ENCODE data around the gene PLXNA3.
"Not testable (repeated sequence)": the region's sequence is repeated elsewhere in the genome, so short reads cannot be mapped to it uniquely, and the experiment has no call there.

PLXNA3 gene

DNA sequence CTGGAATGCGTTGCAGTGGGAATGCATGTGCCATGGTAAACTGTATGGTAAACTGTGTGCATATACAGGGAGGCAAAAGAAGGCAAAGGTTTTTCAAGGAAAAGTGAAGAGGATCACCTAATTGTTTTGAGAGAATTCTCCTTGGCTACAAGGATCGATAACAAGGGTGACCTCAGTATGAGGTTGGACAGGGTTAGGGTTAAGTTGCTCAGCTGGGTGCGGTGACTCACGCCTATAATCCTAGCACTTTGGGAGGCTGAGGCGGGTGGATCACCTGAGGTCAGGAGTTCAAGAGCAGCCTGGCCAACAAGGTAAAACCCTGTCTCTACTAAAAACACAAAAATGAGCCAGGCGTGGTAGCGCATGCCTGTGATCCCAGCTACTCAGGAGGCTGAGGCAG is 43.3 kb downstream of the PLXNA3 start:
- DNase-seq (ENCODE audit: low read depth in 2 of 2), result not testable (repeated sequence)

DNA sequence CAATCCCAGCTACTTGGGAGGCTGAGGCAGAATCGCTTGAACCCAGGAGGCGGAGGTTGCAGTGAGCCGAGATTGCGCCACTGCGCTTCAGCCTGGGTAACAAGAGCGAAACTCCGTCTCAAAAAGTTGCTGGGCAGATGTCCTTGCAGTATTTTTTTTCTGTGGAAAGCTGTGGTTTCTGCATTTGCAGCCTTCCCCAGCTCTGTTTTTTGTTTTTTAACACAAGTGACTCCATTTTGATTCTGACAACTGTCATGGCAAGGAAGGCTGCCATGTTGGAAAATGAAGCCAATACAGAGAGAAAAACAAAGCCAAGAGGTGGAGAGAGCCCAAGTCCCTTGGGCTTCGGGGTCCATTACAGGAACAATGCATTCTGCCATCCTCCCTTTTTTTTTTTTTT is 44.0 kb downstream of the PLXNA3 start:
- DNase-seq (ENCODE audit: low read depth in 2 of 2), result no peak

- DNase-seq (ENCODE audit: low read depth in 2 of 2), result no peak
Measured at GRCh38 chrX:154502989-154503388, 44.9 kb downstream of the PLXNA3 start.

- no peak for DNase-seq (ENCODE audit: low read depth in 2 of 2)
Measured at GRCh38 chrX:154505734-154506133, 47.7 kb downstream of the PLXNA3 start.

DNA sequence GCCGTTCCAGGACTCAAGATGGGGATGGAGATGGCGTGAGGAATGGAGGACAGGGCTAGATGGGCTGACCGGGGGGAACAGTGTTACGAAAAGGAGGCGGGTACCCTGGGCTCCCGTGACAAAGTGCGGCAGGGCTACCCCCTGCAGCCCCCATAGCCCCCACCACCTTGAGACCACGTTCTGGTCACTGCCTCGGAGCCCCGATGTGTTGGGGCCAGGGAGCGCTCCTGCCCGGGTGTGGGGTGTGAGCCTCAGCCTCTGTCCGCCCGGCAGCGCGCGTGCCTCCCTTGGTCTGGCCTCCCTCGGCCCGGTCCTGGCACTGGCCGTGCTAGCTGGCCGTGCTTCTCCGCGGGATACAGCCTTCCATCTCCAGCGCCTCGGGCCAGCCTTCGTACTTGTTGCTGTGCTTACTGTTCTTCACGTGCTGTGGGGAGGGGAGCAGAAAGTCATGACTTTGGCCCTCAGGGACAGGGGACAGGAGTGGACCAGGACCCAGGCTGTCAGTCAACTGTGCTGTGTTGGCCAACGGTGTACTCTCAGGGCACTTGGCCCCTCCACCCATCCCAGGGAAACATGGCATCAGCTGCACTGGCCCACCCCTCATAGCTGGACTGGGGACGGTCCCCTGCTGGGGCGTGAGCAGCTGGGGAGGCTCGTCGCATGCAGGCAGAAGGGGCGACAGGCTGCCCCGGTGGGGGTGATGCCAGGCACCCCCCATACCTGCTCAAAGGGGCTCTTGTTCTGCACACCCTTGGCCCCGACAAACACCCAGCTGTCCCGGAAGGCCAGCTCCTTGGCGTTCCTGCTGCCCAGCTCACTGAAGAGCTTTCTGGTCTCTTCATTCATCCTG is 48.6 kb downstream of the PLXNA3 start:
- no peak for DNase-seq (ENCODE audit: low read depth in 2 of 2)

DNA sequence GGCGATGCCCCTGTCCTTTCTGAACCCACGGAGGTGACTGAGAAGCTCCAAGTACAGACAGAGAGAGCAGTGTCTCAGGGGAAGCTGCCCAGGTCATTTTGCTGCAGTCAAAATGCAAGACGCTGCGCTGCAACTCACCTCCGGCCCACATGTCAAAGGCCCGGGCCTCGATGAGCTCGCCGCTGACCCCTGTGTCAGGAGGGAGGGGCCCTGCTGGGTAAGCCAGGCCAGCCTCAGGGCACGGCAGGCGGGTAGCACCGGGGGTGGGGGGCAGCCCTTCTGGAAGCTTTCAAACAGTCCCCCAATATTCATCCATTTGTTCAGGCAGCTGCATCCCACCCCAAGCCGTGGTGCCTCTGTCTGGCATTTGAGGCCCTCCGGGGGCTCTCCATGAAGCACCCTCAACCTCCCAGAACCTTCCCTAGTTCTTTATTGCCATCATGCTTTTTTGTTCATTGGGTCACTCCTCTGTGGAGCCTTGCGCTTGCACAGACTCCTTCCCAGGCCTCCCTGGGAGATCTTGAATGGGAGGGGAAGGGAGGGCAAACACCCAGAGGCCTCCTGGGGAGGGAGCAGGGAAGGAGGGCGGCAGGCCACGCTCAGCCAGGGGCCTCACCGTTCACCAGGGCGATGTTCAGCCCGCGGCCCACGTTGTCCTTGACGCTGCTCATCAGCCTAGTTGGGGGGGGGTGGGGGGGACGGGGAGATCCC is 49.7 kb downstream of the PLXNA3 start:
- no peak for DNase-seq (ENCODE audit: low read depth in 2 of 2)

DNA sequence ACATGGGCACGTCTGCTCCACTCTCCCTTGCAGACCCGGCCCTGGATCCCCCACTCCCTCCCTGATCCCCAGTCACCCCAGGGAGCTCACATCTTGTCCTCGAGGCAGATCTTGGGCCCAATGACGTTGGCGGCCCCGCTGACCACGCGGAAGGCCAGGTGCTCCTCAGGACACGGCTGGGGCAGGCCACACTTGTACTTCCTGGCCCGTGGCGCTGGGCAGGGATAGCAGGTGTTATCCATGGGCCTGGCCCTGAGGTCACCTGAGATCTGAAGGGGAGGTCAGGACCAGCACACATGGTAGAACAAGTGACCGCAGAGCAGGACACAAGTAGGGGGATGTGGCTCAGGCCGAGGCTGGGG is 50.3 kb downstream of the PLXNA3 start:
- DNase-seq (ENCODE audit: low read depth in 2 of 2), result no peak

DNA sequence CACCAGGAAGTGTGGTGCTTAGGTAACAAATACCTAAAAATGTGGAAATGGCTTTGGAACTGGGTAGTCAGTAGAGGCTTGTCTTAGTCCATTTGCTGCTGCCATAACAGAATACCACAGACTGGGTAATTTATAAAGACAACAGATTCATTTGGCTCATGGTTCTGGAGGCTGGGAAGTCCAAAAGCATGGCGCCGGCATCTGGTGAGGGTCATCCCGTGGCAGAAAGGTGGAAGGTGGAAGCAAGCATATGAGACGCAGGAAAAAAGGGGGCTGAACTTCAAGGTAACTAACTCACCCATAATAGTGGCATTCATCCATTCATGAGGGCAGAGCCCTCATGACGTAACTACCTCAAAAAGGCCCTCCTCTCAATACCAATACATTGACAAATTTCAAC is 51.4 kb downstream of the PLXNA3 start:
- DNase-seq (ENCODE audit: low read depth in 2 of 2), result no peak

- DNase-seq (ENCODE audit: low read depth in 2 of 2), result no peak
Measured at GRCh38 chrX:154511761-154512160, 53.7 kb downstream of the PLXNA3 start.

GRCh38 chrX:154512879-154513553 is 54.9 kb downstream of the PLXNA3 start:
- no peak for DNase-seq (ENCODE audit: low read depth in 2 of 2)

DNA sequence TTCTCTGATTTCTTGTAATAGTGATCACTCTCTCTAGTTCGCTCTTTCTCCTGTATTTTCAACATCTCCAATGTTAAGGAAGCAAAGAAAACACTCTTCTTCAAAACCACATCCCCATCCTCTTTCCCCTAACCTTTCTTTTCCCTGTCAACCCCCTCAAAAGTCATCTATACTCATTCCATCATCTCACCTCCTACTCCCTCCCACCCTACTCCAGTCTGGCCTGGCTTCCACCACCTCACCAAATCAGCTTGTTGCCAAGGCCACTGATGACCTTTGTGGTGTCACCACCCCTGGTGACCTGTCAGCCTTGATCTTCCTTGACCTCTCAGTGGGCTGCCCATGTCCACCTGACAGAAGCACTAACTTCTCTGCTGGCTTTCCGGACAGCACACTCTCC is 55.6 kb downstream of the PLXNA3 start:
- no peak for DNase-seq (ENCODE audit: low read depth in 2 of 2)

GRCh38 chrX:154515090-154515965 is 57.2 kb downstream of the PLXNA3 start:
- no peak for DNase-seq (ENCODE audit: low read depth in 2 of 2)

- DNase-seq (ENCODE audit: low read depth in 2 of 2), result peak; percentile 90
Measured at GRCh38 chrX:154515966-154516655, 58.0 kb downstream of the PLXNA3 start, which contains the start of gene FAM3A. TSS of gene FAM3A (minus strand) at chrX:154516232. CDS start at chrX:154515772, 460 bp downstream.

DNA sequence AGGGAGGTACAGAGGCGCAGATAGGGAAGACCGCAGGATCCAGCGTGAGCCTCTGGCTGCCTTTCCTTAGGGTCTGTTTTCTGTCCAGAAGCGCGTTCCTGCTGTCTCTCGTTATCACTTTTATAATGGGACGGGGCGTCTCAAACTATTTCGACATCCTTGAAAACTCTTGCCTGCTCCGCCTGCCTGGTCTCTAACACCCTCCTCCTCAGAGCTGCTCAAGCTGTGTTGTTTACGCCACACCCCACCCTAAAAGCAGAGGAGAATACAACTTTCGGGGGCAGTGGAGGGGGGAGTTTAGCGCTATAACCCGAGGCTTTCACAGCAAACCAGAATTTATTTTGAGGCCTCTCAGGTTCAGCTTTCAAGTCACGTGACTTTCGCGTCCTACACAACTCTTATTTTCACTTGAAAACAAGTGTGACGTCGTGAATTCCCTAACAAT is 58.6 kb downstream of the PLXNA3 start:
- DNase-seq (ENCODE audit: low read depth in 2 of 2), result no peak

DNA sequence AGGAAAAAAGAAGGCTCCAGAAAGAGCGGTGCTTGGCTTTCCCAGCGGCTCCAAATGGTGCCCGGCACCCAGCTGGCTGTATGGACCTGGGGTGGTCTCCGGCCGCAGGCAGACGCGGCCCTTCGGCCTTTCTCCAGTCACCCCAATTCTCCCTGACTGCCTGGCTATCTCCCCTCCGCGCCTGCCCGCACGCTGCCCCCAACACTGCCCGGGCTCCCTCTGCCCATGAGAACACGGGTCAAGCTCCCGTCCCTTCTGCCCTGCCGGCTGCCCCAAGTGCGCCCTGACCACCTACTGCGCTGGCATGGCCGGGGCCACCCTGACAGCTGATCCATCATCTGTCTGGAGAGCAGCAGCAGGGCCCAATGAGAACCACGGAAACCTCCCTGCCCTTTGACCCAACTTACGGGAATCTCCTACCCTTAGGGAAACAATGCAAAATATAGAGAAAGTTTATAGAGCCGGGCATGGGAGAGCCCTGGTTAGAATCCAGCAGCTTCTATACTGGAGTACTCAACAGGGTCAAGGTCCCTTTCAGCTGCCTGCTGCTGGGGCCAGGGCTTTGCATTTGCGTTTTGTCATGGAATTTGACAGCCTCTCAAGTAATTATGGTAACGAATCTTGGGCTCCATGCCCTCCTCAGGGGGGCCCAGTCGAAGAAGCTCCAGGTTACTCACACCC is 59.2 kb downstream of the PLXNA3 start:
- no peak for DNase-seq (ENCODE audit: low read depth in 2 of 2)

- no peak for DNase-seq (ENCODE audit: low read depth in 2 of 2)
Measured at GRCh38 chrX:154519389-154519788, 61.3 kb downstream of the PLXNA3 start.

GRCh38 chrX:154525606-154526490 is 67.8 kb downstream of the PLXNA3 start:
- DNase-seq (ENCODE audit: low read depth in 2 of 2), result no peak

DNA sequence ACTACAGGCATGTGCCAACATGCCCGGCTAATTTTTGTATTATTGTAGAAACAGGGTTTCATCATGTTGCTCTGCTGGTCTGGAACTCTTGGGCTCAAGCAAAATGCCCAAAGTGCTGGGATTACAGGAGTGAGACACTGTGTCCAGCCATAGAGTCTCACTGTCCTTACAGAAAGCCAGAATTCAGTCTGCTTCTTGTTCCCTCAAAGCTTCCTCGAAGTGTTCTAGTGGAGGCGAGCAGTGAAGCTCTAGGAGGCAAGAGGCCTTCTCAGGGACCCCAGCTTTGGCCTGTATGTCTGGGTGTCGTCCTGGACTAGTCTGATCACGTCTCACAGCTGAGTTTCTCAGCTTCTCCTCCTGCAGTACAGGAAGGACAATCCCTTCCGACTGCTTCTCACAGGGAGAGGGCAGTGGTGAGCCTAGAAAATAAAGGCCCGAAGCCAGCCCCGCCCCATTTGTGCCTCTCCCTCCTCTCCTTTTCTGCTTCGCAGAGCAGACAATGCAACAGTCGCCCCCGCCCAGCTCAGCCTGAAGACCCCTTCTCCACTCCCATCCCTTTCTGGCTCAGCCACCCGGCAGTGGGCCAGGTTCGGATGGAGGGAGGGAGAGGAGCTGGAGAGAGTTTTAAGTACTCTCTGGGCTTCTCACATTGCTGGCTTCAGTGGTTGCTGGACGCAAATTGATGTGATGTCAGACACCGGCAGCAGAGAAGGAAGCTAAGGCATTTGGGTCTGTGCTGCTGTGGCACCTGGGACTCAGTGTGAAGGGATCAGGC is 69.0 kb downstream of the PLXNA3 start:
- peak; percentile 31 to 49 for DNase-seq (ENCODE audit: low read depth in 2 of 2)

All from stimulated activated CD4-positive, alpha-beta T cell treated with anti-CD3 and anti-CD28 coated beads, Interleukin-1b, Interleukin-23, amount 100 ng/mL, for 4 hours (primary cell).